GM23248 (cell line): Measurements from ENCODE around the gene GUSB.

Source experiments
- EZH2 ChIP-seq: fragments of 200-600 bp; sonication (generic); IDR thresholded peaks from 2 replicates; pipeline ENCODE4 v1.6.1; 2018; ENCODE audit warnings: antibody characterized with exemption, mild to moderate bottlenecking; ENCODE audit not compliant: insufficient read depth, poor library complexity, severe bottlenecking
- EZH2phosphoT487 ChIP-seq: fragments of 200-600 bp; sonication (generic); IDR thresholded peaks from 2 replicates; pipeline ENCODE4 v1.6.1; 2018; ENCODE audit warnings: antibody characterized with exemption, moderate library complexity, mild to moderate bottlenecking, low read depth; ENCODE audit not compliant: insufficient read depth

DNA sequence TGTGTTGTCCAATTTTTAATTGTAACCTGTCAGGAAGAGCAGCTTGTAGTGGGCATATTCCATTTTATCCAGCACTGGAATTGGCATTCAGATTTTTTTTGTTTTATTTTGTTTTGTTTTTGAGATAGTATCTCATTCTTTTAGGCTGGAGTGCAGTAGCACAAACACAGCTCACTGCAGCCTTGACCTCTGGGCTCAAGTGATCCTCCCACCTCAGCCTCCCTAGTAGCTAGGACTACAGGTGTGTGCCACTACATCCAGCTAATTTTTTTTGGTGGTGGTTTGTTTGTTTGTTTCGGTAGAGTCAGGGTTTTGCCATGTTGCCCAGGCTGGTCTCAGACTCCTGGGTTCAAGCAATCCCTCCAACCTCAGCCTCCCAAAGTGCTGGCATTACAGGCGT lies 44.7 kb downstream of the GUSB start:
- no peak for TF ChIP-seq EZH2phosphoT487
- TF ChIP-seq EZH2, result no peak
